IPS-NIHi7 (cell line): Measurements from ENCODE around the gene ZNF207.
"Not testable (repeated sequence)": the region's sequence is repeated elsewhere in the genome, so short reads cannot be mapped to it uniquely, and the experiment has no call there.

Experiments used
- DNase-seq: peaks from one replicate; pipeline ENCODE4 v3.0.0; 2012; ENCODE audit warnings: mixed read lengths; ENCODE audit errors: extremely low spot score

ZNF207 gene

GRCh38 chr17:32386844-32387243, 36.9 kb downstream of the ZNF207 start:
- DNase-seq = no peak

GRCh38 chr17:32388128-32388527, 38.2 kb downstream of the ZNF207 start:
- DNase-seq = not testable (repeated sequence)

DNA sequence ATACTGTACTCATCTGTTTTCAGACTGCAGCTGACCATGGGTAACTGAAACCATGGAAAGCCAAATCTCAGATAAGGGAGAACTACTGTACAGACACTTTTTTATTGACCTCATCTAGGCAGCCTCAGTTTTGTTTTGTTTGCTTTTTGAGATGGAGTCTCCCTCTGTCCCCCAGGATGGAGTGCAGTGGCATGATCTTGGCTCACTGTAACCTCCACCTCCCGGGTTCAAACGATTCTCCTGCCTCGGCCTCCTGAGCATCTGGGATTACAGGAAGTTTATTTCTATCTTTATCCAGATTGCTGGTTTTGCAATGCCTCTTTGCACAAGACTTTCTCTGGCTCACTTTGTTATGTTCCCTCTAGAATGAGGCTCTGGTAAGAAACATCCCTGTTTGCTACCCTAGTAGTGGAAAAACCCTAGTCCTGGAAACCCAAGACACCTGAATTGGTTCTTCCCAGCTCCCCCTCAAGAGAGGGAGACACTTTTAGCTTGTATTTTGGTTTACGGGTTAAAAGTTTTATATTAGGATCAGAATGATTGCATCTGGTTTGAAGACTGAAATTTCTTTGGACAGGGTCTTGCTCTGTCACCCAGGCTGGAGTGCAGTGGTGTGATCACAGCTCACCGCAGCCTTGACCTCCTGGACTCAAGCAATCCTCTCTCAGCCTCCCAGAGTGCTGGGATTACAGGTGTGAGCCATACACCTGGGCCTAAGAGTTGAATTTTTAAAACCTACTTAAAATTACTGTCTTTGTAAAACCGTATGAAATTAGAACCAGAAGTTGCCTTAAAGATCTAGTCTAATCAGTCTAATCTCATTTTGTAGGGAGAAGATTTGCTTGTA, 38.9 kb downstream of the ZNF207 start:
- no peak for DNase-seq

GRCh38 chr17:32393904-32394303, 43.9 kb downstream of the ZNF207 start:
- DNase-seq = no peak

GRCh38 chr17:32396343-32396742, 46.4 kb downstream of the ZNF207 start:
- DNase-seq = no peak

GRCh38 chr17:32398946-32399345, 49.0 kb downstream of the ZNF207 start:
- no peak for DNase-seq

DNA sequence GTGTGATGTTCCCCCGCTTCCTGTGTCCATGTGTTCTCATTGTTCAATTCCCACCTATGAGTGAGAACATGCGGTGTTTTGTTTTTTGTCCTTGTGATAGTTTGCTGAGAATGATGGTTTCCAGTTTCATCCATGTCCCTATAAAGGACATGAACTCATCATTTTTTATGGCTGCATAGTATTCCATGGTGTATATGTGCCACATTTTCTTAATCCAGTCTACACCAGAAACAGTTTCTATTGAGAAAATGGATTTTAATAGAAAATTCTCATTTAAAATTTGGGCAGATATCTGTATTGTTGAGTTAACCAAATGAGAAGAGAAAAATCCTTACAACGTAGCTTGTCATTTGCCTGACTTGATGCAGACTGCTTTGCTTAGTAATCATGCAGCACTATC, 60.1 kb downstream of the ZNF207 start:
- DNase-seq = not testable (repeated sequence)

GRCh38 chr17:32426894-32427293, 76.9 kb downstream of the ZNF207 start:
- no peak for DNase-seq

DNA sequence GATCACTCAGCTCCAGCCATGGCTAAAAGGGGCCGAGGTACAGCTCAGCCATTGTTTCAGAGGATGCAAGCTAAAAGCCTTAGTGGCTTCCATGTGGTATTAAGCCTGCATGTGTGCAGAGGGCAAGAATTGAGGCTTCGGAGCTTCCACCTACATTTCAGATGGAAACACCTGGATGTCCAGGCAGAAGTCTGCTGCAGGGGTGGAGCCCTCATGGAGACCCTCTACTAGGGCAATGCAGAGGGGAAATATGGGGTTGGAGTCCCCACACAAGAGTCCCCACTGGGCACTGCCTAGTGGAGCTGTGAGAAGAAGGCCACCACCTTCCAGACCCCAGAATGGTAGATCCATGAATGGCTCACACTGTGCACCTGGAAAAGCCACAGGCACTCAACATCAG, 79.6 kb downstream of the ZNF207 start:
- DNase-seq = no peak
